ENCODE measurements around the gene GOT2. TPM values are rescaled to one million over a fixed set of nuclear protein-coding genes. Genes with fewer than 3 reads are reported as not detected.

Gene GOT2
- total and polyA plus RNA-seq, 2 of the 8 experiments (the other 6 are each of a cell fraction or from before 2014, with no cell fraction given): 62.9 to 223 TPM

DNA sequence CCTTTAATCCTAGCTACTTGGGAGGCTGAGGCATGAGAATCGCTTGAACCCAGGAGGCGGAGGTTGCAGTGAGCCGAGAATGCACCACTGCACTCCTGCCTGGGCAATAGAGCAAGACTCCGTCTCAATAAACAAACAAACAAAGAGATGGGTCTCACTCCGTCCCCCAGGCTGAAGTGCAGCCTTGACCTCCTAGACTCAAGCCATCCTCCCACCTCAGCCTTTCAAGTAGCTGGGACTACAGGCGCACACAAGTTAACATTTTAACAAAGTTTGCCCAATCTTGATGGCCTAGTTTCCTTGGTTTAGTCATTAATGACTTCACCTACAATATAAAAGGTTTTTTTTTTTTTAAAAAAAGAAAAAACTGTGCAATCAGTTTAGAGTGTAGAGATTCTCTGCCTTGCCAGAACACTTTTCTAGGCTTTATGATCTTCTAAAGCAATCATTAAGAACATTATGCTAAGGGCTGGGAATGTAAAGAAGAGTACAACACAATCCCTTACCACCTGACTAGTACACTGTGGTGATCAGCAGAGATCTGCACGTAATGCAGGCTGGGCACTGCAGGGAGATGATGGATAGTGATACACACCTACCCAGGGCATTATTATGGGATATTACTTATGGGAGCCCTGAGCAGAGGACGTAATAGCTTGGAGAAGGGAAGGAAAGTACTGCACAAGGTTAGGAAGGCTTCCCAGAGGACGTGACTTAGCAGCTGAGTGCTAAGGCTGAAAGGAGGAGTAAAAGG is 6.9 kb downstream of the GOT2 start (continued):
- TF ChIP-seq, protein P1, sequence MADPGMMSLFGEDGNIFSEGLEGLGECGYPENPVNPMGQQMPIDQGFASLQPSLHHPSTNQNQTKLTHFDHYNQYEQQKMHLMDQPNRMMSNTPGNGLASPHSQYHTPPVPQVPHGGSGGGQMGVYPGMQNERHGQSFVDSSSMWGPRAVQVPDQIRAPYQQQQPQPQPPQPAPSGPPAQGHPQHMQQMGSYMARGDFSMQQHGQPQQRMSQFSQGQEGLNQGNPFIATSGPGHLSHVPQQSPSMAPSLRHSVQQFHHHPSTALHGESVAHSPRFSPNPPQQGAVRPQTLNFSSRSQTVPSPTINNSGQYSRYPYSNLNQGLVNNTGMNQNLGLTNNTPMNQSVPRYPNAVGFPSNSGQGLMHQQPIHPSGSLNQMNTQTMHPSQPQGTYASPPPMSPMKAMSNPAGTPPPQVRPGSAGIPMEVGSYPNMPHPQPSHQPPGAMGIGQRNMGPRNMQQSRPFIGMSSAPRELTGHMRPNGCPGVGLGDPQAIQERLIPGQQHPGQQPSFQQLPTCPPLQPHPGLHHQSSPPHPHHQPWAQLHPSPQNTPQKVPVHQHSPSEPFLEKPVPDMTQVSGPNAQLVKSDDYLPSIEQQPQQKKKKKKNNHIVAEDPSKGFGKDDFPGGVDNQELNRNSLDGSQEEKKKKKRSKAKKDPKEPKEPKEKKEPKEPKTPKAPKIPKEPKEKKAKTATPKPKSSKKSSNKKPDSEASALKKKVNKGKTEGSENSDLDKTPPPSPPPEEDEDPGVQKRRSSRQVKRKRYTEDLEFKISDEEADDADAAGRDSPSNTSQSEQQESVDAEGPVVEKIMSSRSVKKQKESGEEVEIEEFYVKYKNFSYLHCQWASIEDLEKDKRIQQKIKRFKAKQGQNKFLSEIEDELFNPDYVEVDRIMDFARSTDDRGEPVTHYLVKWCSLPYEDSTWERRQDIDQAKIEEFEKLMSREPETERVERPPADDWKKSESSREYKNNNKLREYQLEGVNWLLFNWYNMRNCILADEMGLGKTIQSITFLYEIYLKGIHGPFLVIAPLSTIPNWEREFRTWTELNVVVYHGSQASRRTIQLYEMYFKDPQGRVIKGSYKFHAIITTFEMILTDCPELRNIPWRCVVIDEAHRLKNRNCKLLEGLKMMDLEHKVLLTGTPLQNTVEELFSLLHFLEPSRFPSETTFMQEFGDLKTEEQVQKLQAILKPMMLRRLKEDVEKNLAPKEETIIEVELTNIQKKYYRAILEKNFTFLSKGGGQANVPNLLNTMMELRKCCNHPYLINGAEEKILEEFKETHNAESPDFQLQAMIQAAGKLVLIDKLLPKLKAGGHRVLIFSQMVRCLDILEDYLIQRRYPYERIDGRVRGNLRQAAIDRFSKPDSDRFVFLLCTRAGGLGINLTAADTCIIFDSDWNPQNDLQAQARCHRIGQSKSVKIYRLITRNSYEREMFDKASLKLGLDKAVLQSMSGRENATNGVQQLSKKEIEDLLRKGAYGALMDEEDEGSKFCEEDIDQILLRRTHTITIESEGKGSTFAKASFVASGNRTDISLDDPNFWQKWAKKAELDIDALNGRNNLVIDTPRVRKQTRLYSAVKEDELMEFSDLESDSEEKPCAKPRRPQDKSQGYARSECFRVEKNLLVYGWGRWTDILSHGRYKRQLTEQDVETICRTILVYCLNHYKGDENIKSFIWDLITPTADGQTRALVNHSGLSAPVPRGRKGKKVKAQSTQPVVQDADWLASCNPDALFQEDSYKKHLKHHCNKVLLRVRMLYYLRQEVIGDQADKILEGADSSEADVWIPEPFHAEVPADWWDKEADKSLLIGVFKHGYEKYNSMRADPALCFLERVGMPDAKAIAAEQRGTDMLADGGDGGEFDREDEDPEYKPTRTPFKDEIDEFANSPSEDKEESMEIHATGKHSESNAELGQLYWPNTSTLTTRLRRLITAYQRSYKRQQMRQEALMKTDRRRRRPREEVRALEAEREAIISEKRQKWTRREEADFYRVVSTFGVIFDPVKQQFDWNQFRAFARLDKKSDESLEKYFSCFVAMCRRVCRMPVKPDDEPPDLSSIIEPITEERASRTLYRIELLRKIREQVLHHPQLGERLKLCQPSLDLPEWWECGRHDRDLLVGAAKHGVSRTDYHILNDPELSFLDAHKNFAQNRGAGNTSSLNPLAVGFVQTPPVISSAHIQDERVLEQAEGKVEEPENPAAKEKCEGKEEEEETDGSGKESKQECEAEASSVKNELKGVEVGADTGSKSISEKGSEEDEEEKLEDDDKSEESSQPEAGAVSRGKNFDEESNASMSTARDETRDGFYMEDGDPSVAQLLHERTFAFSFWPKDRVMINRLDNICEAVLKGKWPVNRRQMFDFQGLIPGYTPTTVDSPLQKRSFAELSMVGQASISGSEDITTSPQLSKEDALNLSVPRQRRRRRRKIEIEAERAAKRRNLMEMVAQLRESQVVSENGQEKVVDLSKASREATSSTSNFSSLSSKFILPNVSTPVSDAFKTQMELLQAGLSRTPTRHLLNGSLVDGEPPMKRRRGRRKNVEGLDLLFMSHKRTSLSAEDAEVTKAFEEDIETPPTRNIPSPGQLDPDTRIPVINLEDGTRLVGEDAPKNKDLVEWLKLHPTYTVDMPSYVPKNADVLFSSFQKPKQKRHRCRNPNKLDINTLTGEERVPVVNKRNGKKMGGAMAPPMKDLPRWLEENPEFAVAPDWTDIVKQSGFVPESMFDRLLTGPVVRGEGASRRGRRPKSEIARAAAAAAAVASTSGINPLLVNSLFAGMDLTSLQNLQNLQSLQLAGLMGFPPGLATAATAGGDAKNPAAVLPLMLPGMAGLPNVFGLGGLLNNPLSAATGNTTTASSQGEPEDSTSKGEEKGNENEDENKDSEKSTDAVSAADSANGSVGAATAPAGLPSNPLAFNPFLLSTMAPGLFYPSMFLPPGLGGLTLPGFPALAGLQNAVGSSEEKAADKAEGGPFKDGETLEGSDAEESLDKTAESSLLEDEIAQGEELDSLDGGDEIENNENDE (IDR thresholded peaks at IDR 0.05; ENCODE audit: insufficient replicate concordance, low read length): no peak
- TF ChIP-seq SP4 (IDR thresholded peaks at IDR 0.05; ENCODE audit: low read length) (no peak), KDM1A (IDR thresholded peaks at IDR 0.05; ENCODE audit: borderline replicate concordance, low read length) (no peak), BCL11A (IDR thresholded peaks at IDR 0.05; ENCODE audit: low read depth in 2 of 2, low read length in 2 of 2) (no peak), CHD2 (IDR thresholded peaks at IDR 0.05; ENCODE audit: low read length) (no peak), RAD21 (IDR thresholded peaks at IDR 0.05 in 1 of 2, conservative IDR thresholded peaks at IDR 0.05 in 1 of 2; ENCODE audit: low read depth in 2 of 2, low read length in 2 of 2) (no peak), SUZ12 (IDR thresholded peaks at IDR 0.05; ENCODE audit: low read length) (no peak), SP2 (IDR thresholded peaks at IDR 0.05; ENCODE audit: low read length) (no peak), TEAD4 (IDR thresholded peaks at IDR 0.05; ENCODE audit: low read depth, low read length) (no peak), HDAC2 (IDR thresholded peaks at IDR 0.05; ENCODE audit: borderline replicate concordance in 1 of 2, low read depth in 2 of 2, low read length in 2 of 2) (no peak)
